B cell (primary cell): ENCODE data around the gene FASTK. TPM values are rescaled to one million over a fixed set of nuclear protein-coding genes. Genes with fewer than 3 reads are reported as not detected.

Experiments
- ATAC-seq: fragments of 200-7000 bp; cut with Tn5 transposase; one replicate; pipeline ENCODE4 v1.10.0; 2021; ENCODE audit warnings: low read depth, mild to moderate bottlenecking, moderate number of reproducible peaks, moderate library complexity
- CTCF ChIA-PET: fragments of 350-600 bp; sonication (Branson Sonifier 250); formaldehyde crosslinking; loops from one replicate; lab custom pipeline; 2021; ENCODE audit warnings: antibody characterized with exemption, inconsistent platforms; lab: Charles Lee
- POLR2A ChIA-PET: fragments of 350-600 bp; sonication (Branson Sonifier 250); formaldehyde crosslinking; loops from one replicate; lab custom pipeline; 2021; ENCODE audit warnings: antibody characterized with exemption; lab: Charles Lee
- DNase-seq: peaks from one replicate; pipeline ENCODE4 v3.0.0; 2013
- H2AFZ ChIP-seq: 2 replicates; pipeline ENCODE4 v1.6.1; 2012; ENCODE audit warnings: mild to moderate bottlenecking, low read depth, low read length; ENCODE audit not compliant: insufficient read depth, poor library complexity, severe bottlenecking
- H3K27ac ChIP-seq, 2 donors: 1 replicate in 1 of 2; 2 replicates in 1 of 2; pipeline ENCODE4 v1.5.1; 2012 to 2013; ENCODE audit warnings: low read length in 2 of 2, mild to moderate bottlenecking in 2 of 2, moderate library complexity in 1 of 2
- H3K27me3 ChIP-seq, 4 experiments: fragments of 200-600 bp in 1 of 4; sonication (generic) in 1 of 4; replicated peaks in 1 of 4; 1 replicate in 2 of 4; 2 replicates in 2 of 4; pipeline versions ENCODE4 v1.6.1 to v1.7.0; 2013 to 2016; ENCODE audit warnings: low read length in 3 of 4, mild to moderate bottlenecking in 2 of 4, mixed read lengths in 1 of 4, moderate library complexity in 1 of 4; ENCODE audit not compliant: insufficient read depth in 4 of 4, control insufficient read depth in 3 of 4; ENCODE audit errors: control extremely low read depth in 1 of 4
- H3K36me3 ChIP-seq, 2 experiments: replicated peaks in 1 of 2; 1 replicate in 1 of 2; 2 replicates in 1 of 2; pipeline versions ENCODE4 v1.6.1 to v1.7.1; 2013; ENCODE audit warnings: low read length in 1 of 2; ENCODE audit not compliant: insufficient read depth in 2 of 2, control insufficient read depth in 1 of 2; ENCODE audit errors: control extremely low read depth in 1 of 2, extremely low read depth in 1 of 2
- H3K4me1 ChIP-seq, 2 donors: fragments of 200-600 bp in 1 of 2; sonication (generic) in 1 of 2; 1 replicate in 1 of 2; 2 replicates in 1 of 2; pipeline versions ENCODE4 v1.5.1 to v1.6.1; 2013 to 2017; ENCODE audit warnings: low read length in 2 of 2; ENCODE audit not compliant: control insufficient read depth in 2 of 2, insufficient read depth in 2 of 2
- H3K4me2 ChIP-seq: replicated peaks from 2 replicates; pipeline ENCODE3; 2012; ENCODE audit warnings: mild to moderate bottlenecking, low read depth, low read length; ENCODE audit not compliant: poor library complexity, severe bottlenecking
- H3K4me3 ChIP-seq, 5 experiments: fragments of 200-600 bp in 1 of 5; sonication (generic) in 1 of 5; 1 replicate in 3 of 5; 2 replicates in 2 of 5; pipeline versions ENCODE4 v1.5.1 to v1.7.0; 2011 to 2016; ENCODE audit warnings: low read length in 4 of 5, mild to moderate bottlenecking in 4 of 5, low read depth in 2 of 5, control low read depth in 1 of 5, moderate library complexity in 1 of 5; ENCODE audit not compliant: insufficient read depth in 1 of 5; ENCODE audit errors: control extremely low read depth in 1 of 5, extremely low read depth in 1 of 5
- H3K79me2 ChIP-seq: fragments of 200-600 bp; sonication (generic); one replicate; pipeline ENCODE4 v1.6.0; 2016; ENCODE audit warnings: low read length; ENCODE audit not compliant: control insufficient read depth, insufficient read depth
- H3K9ac ChIP-seq: fragments of 200-600 bp; sonication (generic); 2 replicates; pipeline ENCODE4 v1.6.1; 2017; ENCODE audit warnings: mild to moderate bottlenecking, low read length, moderate library complexity
- H3K9me3 ChIP-seq, 3 donors: one replicate each; pipeline versions ENCODE4 v1.6.1 to v1.7.1; 2013; ENCODE audit warnings: low read length in 2 of 3; ENCODE audit not compliant: control insufficient read depth in 2 of 3, insufficient read depth in 1 of 3; ENCODE audit errors: control extremely low read depth in 1 of 3
- H4K20me1 ChIP-seq: 2 replicates; pipeline ENCODE4 v1.6.0; 2012; ENCODE audit warnings: mild to moderate bottlenecking, low read length; ENCODE audit not compliant: insufficient read depth, control insufficient read depth, poor library complexity, severe bottlenecking
- H3K27ac Mint-ChIP-seq: one replicate; pipeline ENCODE4 v1.8.0; 2021; ENCODE audit warnings: mixed read lengths
- H3K27me3 Mint-ChIP-seq: one replicate; pipeline ENCODE4 v1.8.0; 2021; ENCODE audit warnings: mixed read lengths
- H3K4me1 Mint-ChIP-seq: one replicate; pipeline ENCODE4 v1.8.0; 2021; ENCODE audit warnings: mixed read lengths
- H3K4me3 Mint-ChIP-seq: one replicate; pipeline ENCODE4 v1.8.0; 2021; ENCODE audit warnings: mixed read lengths
- H3K9me3 Mint-ChIP-seq: one replicate; pipeline ENCODE4 v1.8.0; 2022; ENCODE audit warnings: mixed read lengths; ENCODE audit not compliant: insufficient read depth
- CTCF ChIP-seq: fragments of 200-600 bp; IDR thresholded peaks from one replicate; pipeline ENCODE4 v1.8.0; 2022; ENCODE audit warnings: antibody characterized with exemption, mild to moderate bottlenecking
- EZH2 ChIP-seq: IDR thresholded peaks from 2 replicates; pipeline ENCODE4 v1.6.1; 2012; ENCODE audit warnings: borderline replicate concordance, low read depth, mild to moderate bottlenecking, moderate library complexity, low read length; ENCODE audit not compliant: insufficient read depth, poor library complexity, severe bottlenecking
- WGBS: methylation state at CpG from one replicate; pipeline ENCODE4 v1.1.5; 2013; ENCODE audit warnings: missing lambda C conversion rate; ENCODE audit not compliant: insufficient coverage; 5-methylcytosine and 5-hydroxymethylcytosine counted together
- intact Hi-C: fragments of 100-400 bp; cut with micrococcal nuclease; formaldehyde crosslinking; loops from one replicate; pipeline ENCODE4 v1.10.0; 2022
- polyA plus RNA-seq: library from polyadenylated mRNA; depleted of rRNA; stranded (reverse); fragments of >200 nt; gene quantifications from 2 replicates; pipeline ENCODE4 v1.2.3, GENCODE V29; 2012
- total RNA-seq, 2 donors: library from RNA; stranded (reverse); fragments of 120-200 nt in 1 of 2; gene quantifications; 1 replicate in 1 of 2; 2 replicates in 1 of 2; pipeline versions ENCODE4 v1.2.3 to v1.2.4, GENCODE V29; 2013 to 2022

Gene FASTK
- total and polyA plus RNA-seq, 2 donors (not counting 1 experiment from before 2014, with no cell fraction given), result 120 to 258 TPM

DNA sequence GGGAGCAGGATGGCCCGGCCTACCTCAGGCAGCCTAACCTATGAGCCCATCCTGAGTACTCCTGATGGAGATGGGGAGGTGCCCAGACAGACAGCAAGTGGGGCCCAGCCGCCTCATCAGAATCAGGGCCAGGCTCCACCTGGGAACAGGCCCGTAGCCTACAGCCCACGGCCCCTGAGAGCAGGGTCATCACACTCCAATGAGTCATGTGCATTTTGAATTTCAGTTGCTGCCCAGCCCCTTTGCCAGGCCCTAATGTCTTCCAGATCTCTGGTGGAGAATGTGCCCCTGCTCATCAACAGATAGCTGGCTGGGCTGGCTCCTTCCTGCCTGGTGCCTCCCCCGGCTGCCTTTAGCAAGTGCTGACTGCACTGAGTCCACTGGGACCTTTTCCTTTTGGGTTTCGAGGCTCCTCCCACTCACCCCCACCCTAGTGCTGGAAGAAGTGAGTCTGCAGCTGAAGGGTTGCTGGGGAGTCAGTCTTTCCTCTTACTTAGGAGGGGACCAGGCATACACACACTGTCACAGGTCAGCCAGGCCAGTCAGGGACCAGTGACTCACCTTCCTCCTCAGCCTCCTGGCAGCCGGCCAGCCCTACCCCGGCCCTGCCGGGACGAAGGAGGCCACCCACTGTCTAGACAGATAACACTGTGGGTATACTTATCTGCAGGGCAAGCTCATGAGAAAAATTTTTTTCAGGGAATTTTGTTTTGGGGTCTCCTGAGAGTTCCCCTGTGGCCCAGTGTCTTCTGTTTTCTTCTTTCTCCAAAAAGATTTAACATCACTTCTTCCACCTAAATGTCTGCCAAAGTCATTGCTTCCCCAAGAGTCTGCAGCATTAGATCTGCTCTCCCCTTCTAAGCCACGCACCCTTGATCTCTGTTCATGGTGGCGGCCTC, 41.4 kb downstream of the FASTK start:
- no peaks in the 10 kb centered on the region for H3K79me2 ChIP-seq
- no peak overlapping the region for H3K27ac Mint-ChIP-seq
- no peak overlapping the region for H3K4me3 Mint-ChIP-seq
- no peaks in the 10 kb centered on the region for H3K27me3 ChIP-seq
- no peak overlapping the region for H3K4me2 ChIP-seq
- DNase-seq, result no peak
- H3K9ac ChIP-seq, result no peak overlapping the region
- H3K9me3 ChIP-seq, result no peaks in the 10 kb centered on the region
- H3K4me1 ChIP-seq, result no peaks in the 10 kb centered on the region
- no peak overlapping the region for H2AFZ ChIP-seq
- 77% methylated on average over 8 of the region's 12 CpGs for WGBS
- no peak for ATAC-seq
- H3K9me3 Mint-ChIP-seq, result no peaks in the 10 kb centered on the region
- no peaks in the 10 kb centered on the region for H3K4me1 Mint-ChIP-seq
- H3K27ac ChIP-seq, result no peak overlapping the region
- ChIA-PET CTCF (no interaction called here), POLR2A (no interaction called here)
- no peak overlapping the region for H3K4me3 ChIP-seq
- no peaks in the 10 kb centered on the region for H4K20me1 ChIP-seq
- H3K27me3 Mint-ChIP-seq, result no peaks in the 10 kb centered on the region
- peaks cover 0 to 21% of the 10 kb centered on the region in 2 experiments for H3K36me3 ChIP-seq
- TF ChIP-seq CTCF (no peak), EZH2 (no peak)
- intact Hi-C loops, result no loop called here

DNA sequence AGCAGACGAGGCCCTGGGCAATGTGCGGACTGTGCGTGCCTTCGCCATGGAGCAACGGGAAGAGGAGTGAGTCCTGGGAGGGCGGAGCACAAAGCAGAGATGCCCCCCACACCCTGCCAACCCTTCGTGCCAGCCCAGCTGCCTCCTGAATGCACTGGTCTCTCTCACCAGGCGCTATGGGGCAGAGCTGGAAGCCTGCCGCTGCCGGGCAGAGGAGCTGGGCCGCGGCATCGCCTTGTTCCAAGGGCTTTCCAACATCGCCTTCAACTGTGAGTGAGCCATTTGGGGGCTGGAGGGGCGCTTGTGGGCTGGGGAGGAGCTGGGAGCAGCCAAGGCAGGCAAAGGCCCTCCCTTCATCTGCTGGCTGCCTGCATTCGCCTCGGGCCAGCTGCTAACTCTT, 44.7 kb downstream of the FASTK start:
- no peaks in the 10 kb centered on the region for H3K27me3 ChIP-seq
- H4K20me1 ChIP-seq, result no peaks in the 10 kb centered on the region
- no peak overlapping the region for H3K27ac ChIP-seq
- no peak overlapping the region for H3K4me3 ChIP-seq
- Mint-ChIP-seq H3K27me3 (no peaks in the 10 kb centered on the region), H3K27ac (no peak overlapping the region), H3K9me3 (no peaks in the 10 kb centered on the region), H3K4me3 (no peak overlapping the region), H3K4me1 (no peaks in the 10 kb centered on the region)
- DNase-seq, result no peak
- POLR2A ChIA-PET, result no interaction called here
- H2AFZ ChIP-seq, result no peak overlapping the region
- H3K36me3 ChIP-seq, result peaks cover 0 to 23% of the 10 kb centered on the region in 2 experiments
- no peak for TF ChIP-seq CTCF
- no peak for TF ChIP-seq EZH2
- no peaks in the 10 kb centered on the region for H3K4me1 ChIP-seq
- no peak overlapping the region for H3K9ac ChIP-seq
- intact Hi-C loops, result no loop called here
- no peak for ATAC-seq
- peaks cover 3% of the 10 kb centered on the region for H3K79me2 ChIP-seq
- CTCF ChIA-PET, result no interaction called here
- no peaks in the 10 kb centered on the region for H3K9me3 ChIP-seq
- WGBS, result 99% methylated on average over 16 of the region's 17 CpGs
- H3K4me2 ChIP-seq, result no peak overlapping the region
